Osteoblast (primary cell): ENCODE results near the gene GNS. TPM values are rescaled to one million over a fixed set of nuclear protein-coding genes. Genes with fewer than 3 reads are reported as not detected.
A peak's percentile ranks its signal among the peaks of the same experiment; 100 is the strongest.

ENCODE experiments used
- DNase-seq: peaks from one replicate; pipeline ENCODE4 v3.0.0; 2011; ENCODE audit warnings: low spot score, mixed read lengths; ENCODE audit not compliant: insufficient read length; ENCODE audit errors: missing footprints
- H2AFZ ChIP-seq: 2 replicates; pipeline ENCODE4 v1.6.0; 2011; ENCODE audit warnings: mild to moderate bottlenecking, low read length
- H3K27ac ChIP-seq: 2 replicates; pipeline ENCODE4 v1.5.1; 2011; ENCODE audit warnings: mild to moderate bottlenecking, low read depth, low read length, moderate library complexity
- H3K27me3 ChIP-seq: 2 replicates; pipeline ENCODE4 v1.6.0; 2012; ENCODE audit warnings: mild to moderate bottlenecking, control low read depth, inconsistent platforms, low read length, moderate library complexity; ENCODE audit not compliant: insufficient read depth
- H3K36me3 ChIP-seq: 2 replicates; pipeline ENCODE4 v1.5.1; 2011; ENCODE audit warnings: mild to moderate bottlenecking, low read length, control low read depth, moderate library complexity; ENCODE audit not compliant: insufficient read depth
- H3K4me1 ChIP-seq: 2 replicates; pipeline ENCODE4 v1.5.1; 2011; ENCODE audit warnings: mild to moderate bottlenecking, low read length, control low read depth, moderate library complexity; ENCODE audit not compliant: insufficient read depth
- H3K4me2 ChIP-seq: 2 replicates; pipeline ENCODE4 v1.6.0; 2011; ENCODE audit warnings: mild to moderate bottlenecking, low read length; ENCODE audit not compliant: insufficient read depth
- H3K4me3 ChIP-seq: fragments of 200-600 bp; sonication (generic); 3 replicates; pipeline ENCODE4 v1.5.1; 2012; ENCODE audit warnings: mild to moderate bottlenecking, low read length, inconsistent platforms; ENCODE audit not compliant: insufficient read depth
- H3K79me2 ChIP-seq: 2 replicates; pipeline ENCODE4 v1.6.0; 2012; ENCODE audit warnings: mild to moderate bottlenecking, low read length, control low read depth, inconsistent platforms; ENCODE audit not compliant: insufficient read depth
- H3K9me3 ChIP-seq: 2 replicates; pipeline ENCODE4 v1.5.1; 2011; ENCODE audit warnings: low read depth, low read length, control low read depth
- H4K20me1 ChIP-seq: 2 replicates; pipeline ENCODE4 v1.6.0; 2012; ENCODE audit warnings: mild to moderate bottlenecking, low read length, control low read depth; ENCODE audit not compliant: insufficient read depth
- CTCF ChIP-seq: IDR thresholded peaks from 2 replicates; pipeline ENCODE4 v1.5.1; 2011; ENCODE audit warnings: mild to moderate bottlenecking, low read depth, low read length, moderate library complexity; ENCODE audit errors: extremely low read depth
- total RNA-seq: library from RNA; depleted of rRNA; stranded (reverse); fragments of >200 nt; gene quantifications from 2 replicates; pipeline ENCODE4 v1.2.3, GENCODE V29; 2012

The GNS gene
- total RNA-seq, 1 donor, result 277 TPM

DNA sequence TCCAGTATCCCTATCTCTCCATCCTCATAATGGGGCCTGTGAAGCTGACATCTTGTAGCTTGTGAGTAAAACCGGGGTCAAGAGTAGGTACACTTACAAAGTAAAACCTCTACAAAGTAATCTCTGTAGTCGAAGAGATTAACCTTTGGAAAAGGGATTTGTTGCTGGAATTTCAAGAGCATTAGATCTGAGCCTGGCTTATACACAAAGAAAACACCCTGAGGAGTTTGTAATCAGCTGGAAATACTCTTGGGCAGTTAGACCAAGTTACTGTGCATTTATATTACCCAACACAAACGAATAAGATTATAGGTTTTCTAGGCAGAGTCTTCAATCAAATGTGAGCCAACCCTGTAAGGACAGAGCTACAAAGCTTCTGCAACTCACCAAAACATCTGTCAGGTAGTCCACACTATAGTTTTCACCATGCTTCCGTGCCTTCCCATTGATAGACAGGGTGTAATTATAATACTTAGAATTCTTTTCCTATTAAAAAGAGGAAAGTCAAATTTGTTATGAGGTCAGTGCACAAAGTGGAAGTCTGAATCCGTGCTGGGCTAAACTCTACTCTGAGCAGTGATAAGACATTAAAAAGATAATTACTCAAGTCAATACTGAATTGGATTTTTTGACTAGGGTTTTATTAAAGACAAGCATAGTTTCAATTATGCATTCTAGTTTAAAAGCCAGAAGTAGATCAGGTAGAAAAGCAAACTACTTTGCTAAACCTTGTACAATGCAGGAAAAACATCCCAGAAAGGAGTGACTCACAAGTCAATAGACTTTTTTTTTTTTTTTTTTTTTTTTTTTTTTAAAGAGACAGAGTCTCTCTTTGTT is 14.6 kb downstream of the GNS start:
- Histone ChIP-seq H4K20me1 (no peaks in the 10 kb centered on the region), H3K4me3 (no peak overlapping the region), H3K79me2 (peaks cover 3% of the 10 kb centered on the region), H3K27me3 (no peaks in the 10 kb centered on the region), H3K4me2 (peak overlapping the region; percentile 49), H2AFZ (no peak overlapping the region), H3K9me3 (no peaks in the 10 kb centered on the region), H3K36me3 (peaks cover 38% of the 10 kb centered on the region), H3K27ac (peak overlapping the region; percentile 7), H3K4me1 (peaks cover 25% of the 10 kb centered on the region)
- DNase-seq, result no peak
- no peak for TF ChIP-seq CTCF

GRCh38 chr12:64743206-64743605 is 16.0 kb downstream of the GNS start:
- Histone ChIP-seq H4K20me1 (no peaks in the 10 kb centered on the region), H3K4me2 (no peak overlapping the region), H3K27ac (no peak overlapping the region), H3K27me3 (no peaks in the 10 kb centered on the region), H3K4me1 (peaks cover 25% of the 10 kb centered on the region), H3K4me3 (no peak overlapping the region), H3K79me2 (peaks cover 3% of the 10 kb centered on the region), H3K9me3 (no peaks in the 10 kb centered on the region), H3K36me3 (peaks cover 42% of the 10 kb centered on the region), H2AFZ (no peak overlapping the region)
- no peak for DNase-seq
- no peak for TF ChIP-seq CTCF

DNA sequence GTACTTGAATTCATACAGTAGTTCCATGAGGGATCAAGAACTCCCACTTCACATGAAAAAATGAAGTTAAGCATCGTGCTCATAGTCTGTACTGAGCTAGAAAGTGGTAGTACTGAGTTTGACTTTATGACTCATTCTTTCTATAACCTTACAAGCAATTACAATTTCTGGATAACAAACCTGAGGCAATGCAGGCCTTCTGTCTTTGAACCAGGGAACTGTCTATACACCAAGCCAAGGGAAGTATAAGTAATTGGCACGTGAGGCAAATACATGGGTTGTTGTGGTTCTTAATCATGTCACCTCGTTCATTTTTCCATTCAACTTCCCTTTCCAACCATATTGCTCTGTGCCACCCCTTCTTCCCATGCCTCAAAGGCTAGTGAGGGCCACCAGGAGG is 16.8 kb downstream of the GNS start:
- H3K36me3 ChIP-seq, result peaks cover 42% of the 10 kb centered on the region
- no peak overlapping the region for H2AFZ ChIP-seq
- DNase-seq, result no peak

More for the DNA sequence above, 16.8 kb downstream of the GNS start:
- Histone ChIP-seq H4K20me1 (no peaks in the 10 kb centered on the region), H3K4me1 (peaks cover 20% of the 10 kb centered on the region), H3K9me3 (no peaks in the 10 kb centered on the region), H3K27ac (no peak overlapping the region), H3K4me3 (no peak overlapping the region), H3K4me2 (no peak overlapping the region), H3K27me3 (no peaks in the 10 kb centered on the region), H3K79me2 (peaks cover 3% of the 10 kb centered on the region)
- TF ChIP-seq CTCF, result no peak
